A204.1 (cell line): Measurements from ENCODE around the gene COA3.

Experiments
- FAIRE-seq: peaks from 2 replicates; lab custom pipeline; 2012; peaks lifted over from hg19 to GRCh38; lab: Jason Lieb, UNC

The COA3 gene

DNA sequence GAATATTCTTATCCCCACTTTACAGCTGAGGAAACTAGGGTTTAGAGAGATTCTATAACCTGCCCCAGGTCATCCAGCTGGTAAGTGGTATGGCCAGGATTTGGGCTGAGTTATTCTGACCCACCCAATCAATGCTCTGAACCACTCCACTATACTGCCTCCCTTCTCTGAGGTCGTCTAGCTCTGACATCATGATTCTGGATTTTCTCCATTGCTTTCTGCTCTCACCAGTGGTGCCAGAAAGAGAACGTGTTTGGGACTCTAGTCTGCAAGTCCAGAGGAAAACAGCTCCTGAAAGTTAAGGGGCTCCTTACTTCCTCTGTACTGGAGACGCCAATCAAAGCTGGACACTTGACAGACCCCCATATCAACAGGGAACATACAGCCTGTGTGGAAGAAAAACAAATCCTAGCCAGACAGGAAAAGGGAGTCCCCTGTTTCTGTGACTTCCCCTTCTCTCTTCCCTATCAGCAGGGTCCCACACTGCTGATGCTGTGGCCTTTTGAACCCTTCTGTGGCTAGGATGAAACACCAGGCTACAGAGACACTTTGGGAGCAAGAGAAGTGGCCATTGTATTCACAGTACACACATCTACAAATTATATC, 47.7 kb downstream of the COA3 start:
- no peak for FAIRE-seq

DNA sequence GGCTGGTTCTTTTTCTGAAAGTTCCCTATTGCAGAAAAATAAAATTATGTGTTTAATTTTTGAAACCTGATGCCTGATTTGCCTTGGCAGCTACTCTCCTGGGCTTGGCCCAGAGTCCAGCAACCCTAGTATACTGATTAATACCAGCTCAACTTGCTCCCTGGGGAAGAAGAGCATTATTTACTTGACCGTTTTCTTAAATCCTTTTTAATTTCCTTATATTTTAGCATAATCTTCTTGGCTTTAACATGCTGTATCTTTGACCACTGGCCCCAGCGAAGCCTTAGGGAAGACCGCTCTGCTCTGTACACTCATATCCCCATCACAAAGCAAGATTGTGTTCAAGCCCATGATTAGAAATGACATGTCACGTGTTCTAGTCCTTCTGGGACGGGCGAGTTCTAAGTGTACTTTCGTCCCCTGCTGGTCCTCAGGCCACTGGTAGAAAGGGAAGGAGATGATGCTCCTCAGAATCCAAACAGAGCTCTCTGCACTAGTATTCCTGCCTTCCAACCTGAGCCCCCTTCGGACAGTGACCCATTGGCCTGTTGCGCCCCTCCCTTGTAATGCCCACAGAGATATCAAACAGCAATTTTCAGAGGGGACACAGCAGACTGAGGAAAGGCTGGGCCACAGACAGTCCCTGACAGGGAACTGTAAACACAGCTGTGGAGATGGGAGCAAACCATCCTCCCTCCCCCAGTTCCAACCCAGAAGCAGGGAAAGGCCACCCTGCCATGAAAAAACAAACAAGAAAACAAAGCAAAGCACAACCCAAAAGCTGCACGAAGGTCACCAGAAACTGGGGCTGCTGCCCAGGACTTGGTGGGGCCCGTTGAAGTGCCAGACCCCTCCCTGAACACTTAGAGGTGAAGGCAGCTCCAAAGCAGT, 49.4 kb downstream of the COA3 start:
- no peak for FAIRE-seq

DNA sequence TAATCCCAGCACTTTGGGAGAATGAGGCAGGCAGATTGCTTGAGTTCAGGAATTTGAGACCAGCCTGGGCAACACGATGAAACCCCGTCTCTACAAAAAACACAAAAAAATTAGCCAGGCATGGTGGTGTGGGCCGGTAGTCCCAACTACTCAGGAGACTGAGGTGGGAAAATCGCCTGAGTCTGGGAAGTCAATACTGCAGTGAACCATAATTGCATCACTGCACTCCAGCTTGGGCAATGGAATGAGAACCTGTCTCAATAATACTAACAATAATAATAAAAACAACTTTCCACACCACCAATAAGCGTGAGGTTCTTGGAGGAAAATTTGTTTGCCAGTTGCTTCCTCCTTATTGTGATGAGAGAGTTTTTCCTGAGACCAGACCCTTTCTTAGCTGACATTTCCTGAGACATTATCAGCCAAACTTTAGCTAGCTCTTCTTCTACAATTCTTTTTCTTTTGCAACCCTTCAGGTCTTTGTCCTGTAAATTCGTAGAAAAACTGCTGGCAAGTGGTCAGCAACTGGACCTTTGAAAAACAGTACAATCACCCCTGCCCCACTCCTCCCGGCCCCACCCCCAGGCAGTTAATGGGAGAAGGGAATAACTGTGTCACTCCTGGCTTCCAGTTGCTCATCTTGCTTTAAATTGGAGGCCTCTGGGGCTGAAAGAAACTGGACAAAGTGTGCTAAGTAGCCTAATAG, 50.1 kb downstream of the COA3 start:
- FAIRE-seq: no peak
